ENCODE measurements around the gene ARFGAP1. TPM values are rescaled to one million over a fixed set of nuclear protein-coding genes. Genes with fewer than 3 reads are reported as not detected.

The ARFGAP1 gene
- total and polyA plus RNA-seq, 2 donors (not counting 3 experiments of a cell fraction or from before 2014, with no cell fraction given): 93.7 to 126 TPM

DNA sequence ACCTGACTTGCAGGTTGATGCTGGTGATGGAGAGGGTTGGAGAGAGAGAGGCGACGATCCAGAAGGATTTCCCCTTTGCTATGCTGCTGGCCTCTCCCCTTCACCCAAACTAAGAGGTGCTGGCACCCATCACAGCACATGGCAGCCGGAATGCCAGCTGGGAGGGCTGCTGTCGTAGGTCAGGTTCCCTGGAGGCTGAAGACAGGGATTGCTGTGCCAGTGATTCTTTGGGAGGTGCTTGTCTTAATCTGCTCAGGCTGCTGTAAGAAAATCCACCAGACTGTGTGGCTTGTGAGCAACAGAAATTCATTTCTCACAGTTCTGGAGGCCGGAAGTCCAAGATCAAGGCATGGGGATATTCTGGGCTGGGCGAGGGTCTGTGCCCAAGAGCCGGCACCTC, 4.4 kb upstream of the ARFGAP1 start:
- H3K27me3 ChIP-seq (ENCODE audit: control insufficient read depth in 2 of 2, insufficient read depth in 2 of 2, low read length in 2 of 2): peaks cover 0 to 1% of the 10 kb centered on the region in 2 experiments
- DNase-seq (ENCODE audit: low read depth, low spot score) (no peak), FAIRE-seq (no peak)
- no peak overlapping the region for H3K4me3 ChIP-seq (replicated peaks in 1 of 3; ENCODE audit: insufficient read depth in 1 of 3, low read depth in 1 of 3, low read length in 3 of 3)
- H3K27ac ChIP-seq (ENCODE audit: insufficient read depth, low read depth, low read length): no peak overlapping the region
- POLR2A ChIA-PET: no interaction called here
- peaks cover 6% of the 10 kb centered on the region for H3K79me2 ChIP-seq (ENCODE audit: control insufficient read depth, insufficient read depth, low read length)
- no peaks in the 10 kb centered on the region for H3K9me1 ChIP-seq (replicated peaks; ENCODE audit: control insufficient read depth, extremely low read depth, insufficient read depth, low read length)
- H2AFZ ChIP-seq (ENCODE audit: low read depth, low read length): no peak overlapping the region
- CTCF ChIA-PET: interaction anchor here (1.0 to 2.4 kb wide), 3 partner anchors 9 to 45 kb away, joined by 3 to 7 read pairs (median 3); no protein-coding TSS in a partner anchor
- H3K9ac ChIP-seq (replicated peaks; ENCODE audit: extremely low read depth, insufficient read depth, low read length): no peak overlapping the region
- no peaks in the 10 kb centered on the region for H3K9me3 ChIP-seq (replicated peaks; ENCODE audit: control insufficient read depth, insufficient read depth, low read length)
- H3K4me2 ChIP-seq (ENCODE audit: insufficient read depth, low read length): no peak overlapping the region
- no TSS peak for BruUV-seq (replicated peaks)
- TF ChIP-seq MYC (IDR thresholded peaks at IDR 0.05; ENCODE audit: low read depth, low read length): no peak
- H4K20me1 ChIP-seq (replicated peaks; ENCODE audit: control insufficient read depth, extremely low read depth, insufficient read depth, low read length): no peaks in the 10 kb centered on the region
- intact Hi-C loops (cut with micrococcal nuclease): no loop called here
- H3K4me1 ChIP-seq (ENCODE audit: control insufficient read depth, extremely low read depth, insufficient read depth, low read length): no peaks in the 10 kb centered on the region
- dilution Hi-C loops (cut with MboI; ENCODE audit: extremely low pct_ligation_motif_present, low sequenced_read_pairs): no loop called here
- no peaks in the 10 kb centered on the region for H3K36me3 ChIP-seq (ENCODE audit: control insufficient read depth in 2 of 2, extremely low read depth in 1 of 2, insufficient read depth in 2 of 2, low read length in 2 of 2)

DNA sequence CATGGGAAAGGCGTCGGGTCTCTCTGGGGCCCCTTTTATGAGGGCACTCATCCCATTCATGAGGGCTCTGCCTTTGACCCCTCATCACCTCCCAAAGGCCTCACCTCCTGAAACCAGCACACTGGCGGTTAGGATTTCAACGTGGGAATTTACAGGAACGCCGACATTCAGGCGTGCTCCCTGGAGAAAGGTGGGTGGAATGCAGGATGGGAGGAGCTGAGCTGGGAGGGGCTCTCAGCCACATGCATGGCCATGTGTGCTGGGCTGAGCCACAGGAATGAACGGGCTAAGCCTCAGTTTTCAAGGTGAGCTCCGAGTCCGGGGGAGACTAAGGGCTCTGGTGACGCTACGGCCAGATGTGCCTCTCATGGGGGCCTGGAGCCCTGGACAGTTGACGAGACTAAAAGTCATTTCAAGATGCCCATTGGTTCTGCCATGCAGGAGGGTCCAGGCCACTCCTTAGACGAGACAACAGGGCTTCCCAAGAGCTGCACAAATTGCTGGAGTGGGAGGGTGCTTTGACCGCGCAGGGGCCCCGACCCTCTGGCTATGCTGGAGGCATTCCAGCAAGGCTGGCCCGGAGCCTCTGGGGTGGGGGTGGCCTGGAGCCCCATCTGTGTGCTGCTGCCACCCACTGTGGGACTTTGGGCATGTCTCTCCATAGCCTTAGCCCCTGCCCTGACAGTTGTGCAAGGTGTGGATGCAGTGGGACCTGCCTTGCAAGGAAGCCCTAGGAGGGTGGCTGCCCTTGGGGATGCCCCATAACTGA, 3.8 kb upstream of the ARFGAP1 start:
- Histone ChIP-seq H2AFZ (ENCODE audit: low read depth, low read length) (no peak overlapping the region), H3K9ac (replicated peaks; ENCODE audit: extremely low read depth, insufficient read depth, low read length) (no peak overlapping the region)

More for the DNA sequence above, 3.8 kb upstream of the ARFGAP1 start:
- Histone ChIP-seq H3K27me3 (ENCODE audit: control insufficient read depth in 2 of 2, insufficient read depth in 2 of 2, low read length in 2 of 2) (peaks cover 0 to 1% of the 10 kb centered on the region in 2 experiments), H3K36me3 (ENCODE audit: control insufficient read depth in 2 of 2, extremely low read depth in 1 of 2, insufficient read depth in 2 of 2, low read length in 2 of 2) (no peaks in the 10 kb centered on the region), H3K27ac (ENCODE audit: insufficient read depth, low read depth, low read length) (no peak overlapping the region), H3K4me3 (replicated peaks in 1 of 3; ENCODE audit: insufficient read depth in 1 of 3, low read depth in 1 of 3, low read length in 3 of 3) (no peak overlapping the region), H3K4me1 (ENCODE audit: control insufficient read depth, extremely low read depth, insufficient read depth, low read length) (peaks cover 4% of the 10 kb centered on the region), H3K79me2 (ENCODE audit: control insufficient read depth, insufficient read depth, low read length) (peaks cover 12% of the 10 kb centered on the region), H3K9me3 (replicated peaks; ENCODE audit: control insufficient read depth, insufficient read depth, low read length) (no peaks in the 10 kb centered on the region), H3K9me1 (replicated peaks; ENCODE audit: control insufficient read depth, extremely low read depth, insufficient read depth, low read length) (no peaks in the 10 kb centered on the region), H3K4me2 (ENCODE audit: insufficient read depth, low read length) (no peak overlapping the region), H4K20me1 (replicated peaks; ENCODE audit: control insufficient read depth, extremely low read depth, insufficient read depth, low read length) (no peaks in the 10 kb centered on the region)
- ChIA-PET CTCF (interaction anchor here (1.3 to 2.4 kb wide), 2 partner anchors 40 to 46 kb away, joined by 3 to 7 read pairs; no protein-coding TSS in a partner anchor), POLR2A (no interaction called here)
- BruUV-seq (replicated peaks): no TSS peak
- DNase-seq (ENCODE audit: low read depth, low spot score) (no peak), FAIRE-seq (no peak)
- TF ChIP-seq POLR2A (IDR thresholded peaks at IDR 0.05; ENCODE audit: low read depth, low read length) (no peak), MYC (IDR thresholded peaks at IDR 0.05; ENCODE audit: low read depth, low read length) (no peak)
- dilution Hi-C loops (cut with MboI; ENCODE audit: extremely low pct_ligation_motif_present, low sequenced_read_pairs): no loop called here
- intact Hi-C loops (cut with micrococcal nuclease): no loop called here
